K562 (cell line): ENCODE data around the gene GPR162. TPM values are rescaled to one million over a fixed set of nuclear protein-coding genes. Genes with fewer than 3 reads are reported as not detected.
A peak's percentile ranks its signal among the peaks of the same experiment; 100 is the strongest.

ENCODE experiments used
- CHD7 ChIP-seq: fragments of 200-600 bp; sonication (generic); IDR thresholded peaks from one replicate; pipeline ENCODE4 v1.6.1; 2012; ENCODE audit warnings: mild to moderate bottlenecking, low read depth, low read length, inconsistent platforms
- FOXA3 ChIP-seq, 2 experiments: fragments of 450-650 bp in 1 of 2; sonication (generic) in 1 of 2; formaldehyde crosslinking; IDR thresholded peaks in 1 of 2; conservative IDR thresholded peaks in 1 of 2; 2 replicates each; pipeline versions ENCODE4 v1.4.0 to v1.8.0; 2020 to 2022; ENCODE audit warnings: mild to moderate bottlenecking in 2 of 2, missing genetic modification reagents in 1 of 2
- FUS ChIP-seq: fragments of 200-400 bp; formaldehyde crosslinking; optimal IDR thresholded peaks from 2 replicates; pipeline ENCODE3; 2017; ENCODE audit warnings: low read depth, low read length
- NR2C2 ChIP-seq, 2 experiments: fragments of 200-800 bp in 1 of 2; sonication (Bioruptor generic) in 1 of 2; sonication (generic) in 1 of 2; formaldehyde crosslinking in 1 of 2; IDR thresholded peaks; 2 replicates each; pipeline versions ENCODE4 v1.6.1 to v1.8.0; 2016 to 2022; ENCODE audit warnings: mild to moderate bottlenecking in 1 of 2, missing compliant biosample characterization in 1 of 2, missing genetic modification characterization in 1 of 2, missing genetic modification reagents in 1 of 2
- SIRT6 ChIP-seq: IDR thresholded peaks from one replicate; pipeline ENCODE4 v1.6.1; 2012; ENCODE audit warnings: low read depth, mild to moderate bottlenecking, control low read depth, inconsistent platforms, low read length, moderate library complexity
- SIX5 ChIP-seq, 2 experiments: IDR thresholded peaks; 2 replicates each; pipeline ENCODE4 v1.6.1; 2011; ENCODE audit warnings: low read length in 2 of 2, borderline replicate concordance in 1 of 2, low read depth in 1 of 2, mild to moderate bottlenecking in 1 of 2, moderate library complexity in 1 of 2; ENCODE audit not compliant: insufficient read depth in 1 of 2
- VEZF1 ChIP-seq: fragments of 200-800 bp; sonication (Bioruptor generic); IDR thresholded peaks from 2 replicates; pipeline ENCODE4 v1.6.1; 2017; ENCODE audit warnings: missing genetic modification characterization, missing compliant biosample characterization
- YY1 ChIP-seq, 3 experiments: IDR thresholded peaks; 2 replicates each; pipeline ENCODE4 v1.6.1; 2011; ENCODE audit warnings: low read length in 2 of 3, mild to moderate bottlenecking in 2 of 3, moderate library complexity in 2 of 3, borderline replicate concordance in 1 of 3, control low read depth in 1 of 3, low read depth in 1 of 3; ENCODE audit not compliant: insufficient read depth in 3 of 3, insufficient replicate concordance in 2 of 3, control insufficient read depth in 1 of 3, insufficient read length in 1 of 3; ENCODE audit errors: extremely low read depth in 1 of 3
- ZNF274 ChIP-seq: IDR thresholded peaks from 2 replicates; pipeline ENCODE4 v1.6.1; 2011; ENCODE audit warnings: low read depth, mild to moderate bottlenecking, low read length, moderate library complexity, borderline replicate concordance
- ZNF589 ChIP-seq: fragments of 200-800 bp; sonication (Bioruptor generic); IDR thresholded peaks from 2 replicates; pipeline ENCODE4 v1.6.1; 2016; ENCODE audit warnings: low read depth, missing genetic modification characterization, missing compliant biosample characterization
- ZNF644 ChIP-seq: fragments of 200-800 bp; sonication (Bioruptor generic); IDR thresholded peaks from 2 replicates; pipeline ENCODE4 v1.6.1; 2016; ENCODE audit warnings: low read depth, missing genetic modification characterization, missing compliant biosample characterization
- polyA plus RNA-seq, 8 experiments: library from polyadenylated mRNA; depleted of rRNA in 4 of 8; stranded (reverse) in 5 of 8; unstranded in 3 of 8; fragments of >200 nt; fragmentation: Nextera tagmentation in 2 of 8; fragmentation: Illumina TruSeq in 1 of 8; extraction: Ambion mirVana in 2 of 8; extraction: Trizol in 1 of 8; gene quantifications; 2 replicates each; pipeline versions ENCODE4 v1.2.1 to v1.2.3, GENCODE V29; 2011 to 2014; ENCODE audit warnings: inconsistent platforms in 1 of 8, missing spikeins in 1 of 8
- total RNA-seq, 7 experiments: library from RNA; depleted of rRNA in 6 of 7; stranded (reverse); fragments of >200 nt in 6 of 7; fragmentation: Illumina TruSeq in 2 of 7; extraction: Trizol in 2 of 7; gene quantifications; 2 replicates each; pipeline versions ENCODE4 v1.2.1 to v1.2.3, GENCODE V29; 2011 to 2021; ENCODE audit warnings: low replicate concordance in 1 of 7

GPR162 gene
- total and polyA plus RNA-seq, 9 of the 15 experiments (the other 6 are each of a cell fraction or from before 2014, with no cell fraction given): 0.65 to 1.8 (median 1.1) TPM; not detected in 2

GRCh38 chr12:6852651-6853354 lies 31.2 kb downstream of the GPR162 start (continued):
- TF ChIP-seq CHD7 (no peak), VEZF1 (CRISPR knock-in tag) (peak; percentile 79), FOXA3 (CRISPR knock-in tag; conservative IDR thresholded peaks at IDR 0.05 in 1 of 2, IDR thresholded peaks at IDR 0.05 in 1 of 2) (0 out of 4 replicates have a peak, but pooled peaks of 1 of the 2 experiments have one; percentile 14), ZNF274 (no peak), ZNF644 (tag) (0 out of 2 replicates have a peak, but pooled peaks have one; percentile 28), FUS (no peak), YY1 (IDR thresholded peaks at IDR 0.05; ENCODE audit: borderline replicate concordance in 1 of 3, control insufficient read depth in 1 of 3, extremely low read depth in 1 of 3, insufficient read depth in 3 of 3, insufficient read length in 1 of 3, insufficient replicate concordance in 2 of 3, low read depth in 1 of 3, low read length in 2 of 3) (peak in 1 of 3 experiments; percentile 56), NR2C2 (CRISPR knock-in tag; IDR thresholded peaks at IDR 0.05) (no peak), NR2C2 (tag; IDR thresholded peaks at IDR 0.05) (peak; percentile 91), SIX5 (IDR thresholded peaks at IDR 0.05; ENCODE audit: borderline replicate concordance in 1 of 2, insufficient read depth in 1 of 2, low read depth in 1 of 2, low read length in 2 of 2) (no peak), ZNF589 (CRISPR knock-in tag) (no peak), SIRT6 (no peak)
